HCT116 (cell line): ENCODE data around the gene YBX3. TPM values are rescaled to one million over a fixed set of nuclear protein-coding genes. Genes with fewer than 3 reads are reported as not detected.

Experiments used
- ATAC-seq: fragments of 200-7000 bp; cut with Tn5 transposase; 2 replicates; pipeline ENCODE4 v1.9.1; 2020; ENCODE audit warnings: mild to moderate bottlenecking, moderate library complexity
- BruUV-seq: library from RNA; stranded (reverse); fragments of 400-500 nt; replicated peaks from 2 replicates; lab custom pipeline; 2021; lab: Mats Ljungman, UMichigan
- CTCF ChIA-PET: fragments of 300-600 bp; sonication (Branson Sonifier 250); formaldehyde crosslinking; loops from one replicate; lab custom pipeline; 2021; ENCODE audit warnings: antibody characterized with exemption; lab: Charles Lee
- POLR2A ChIA-PET: fragments of 300-600, 350-600 bp; sonication (Branson Sonifier 250); formaldehyde crosslinking; loops from one replicate; lab custom pipeline; 2021; ENCODE audit warnings: antibody characterized with exemption; lab: Charles Lee
- RAD21 ChIA-PET, 2 experiments: fragments of 300-600 bp; sonication (Branson Sonifier 250); formaldehyde crosslinking; loops; one replicate each; lab custom pipeline; 2023; ENCODE audit warnings: low total read pairs in 2 of 2; ENCODE audit not compliant: uncharacterized antibody in 2 of 2, unreplicated experiment in 2 of 2, low non-redundant PET in 1 of 2; lab: Charles Lee
- DNase-seq: peaks from one replicate; pipeline ENCODE4 v3.0.0-alpha.2; 2010; ENCODE audit warnings: low read depth, low spot score
- H2AFZ ChIP-seq: fragments of 200-600 bp; shearing (Covaris generic), sonication (generic); 2 replicates; pipeline ENCODE4 v1.6.1; 2017; ENCODE audit warnings: low read depth, mixed run types, mixed read lengths, antibody characterized with exemption, low read length; ENCODE audit not compliant: poor library complexity, severe bottlenecking
- H3K27ac ChIP-seq: 2 replicates; pipeline ENCODE4 v1.5.1; 2012; ENCODE audit warnings: low read depth, low read length
- H3K27me3 ChIP-seq: fragments of 200-600 bp; sonication (generic); 2 replicates; pipeline ENCODE4 v1.6.1; 2016; ENCODE audit warnings: mixed run types, low read length, mixed read lengths; ENCODE audit not compliant: insufficient read depth
- H3K36me3 ChIP-seq, 2 experiments: fragments of 200-500 bp in 1 of 2; fragments of 200-600 bp in 1 of 2; sonication (Bioruptor generic) in 1 of 2; sonication (generic) in 1 of 2; 2 replicates each; pipeline versions ENCODE4 v1.5.1 to v1.6.1; 2014 to 2016; ENCODE audit warnings: low read length in 2 of 2, inconsistent platforms in 1 of 2, mixed read lengths in 1 of 2, mixed run types in 1 of 2; ENCODE audit not compliant: insufficient read depth in 2 of 2, control insufficient read depth in 1 of 2
- H3K4me1 ChIP-seq, 2 experiments: fragments of 200-600 bp in 1 of 2; sonication (generic) in 1 of 2; 2 replicates each; pipeline versions ENCODE4 v1.5.1 to v1.6.1; 2012 to 2017; ENCODE audit warnings: low read length in 2 of 2, inconsistent platforms in 1 of 2, mild to moderate bottlenecking in 1 of 2, mixed read lengths in 1 of 2, mixed run types in 1 of 2, moderate library complexity in 1 of 2; ENCODE audit not compliant: insufficient read depth in 2 of 2, control insufficient read depth in 1 of 2
- H3K4me2 ChIP-seq: fragments of 200-600 bp; sonication (generic); 2 replicates; pipeline ENCODE4 v1.6.1; 2017; ENCODE audit warnings: mixed run types, low read length, mixed read lengths
- H3K4me3 ChIP-seq, 2 experiments: fragments of 200-600 bp in 1 of 2; sonication (generic) in 1 of 2; replicated peaks in 1 of 2; 2 replicates each; pipeline ENCODE4 v1.5.1; 2011 to 2016; ENCODE audit warnings: low read length in 2 of 2, control low read depth in 1 of 2, low read depth in 1 of 2, mild to moderate bottlenecking in 1 of 2, mixed read lengths in 1 of 2, mixed run types in 1 of 2
- H3K79me2 ChIP-seq: fragments of 200-600 bp; sonication (generic); 2 replicates; pipeline ENCODE4 v1.6.1; 2017; ENCODE audit warnings: mild to moderate bottlenecking, mixed run types, low read length, moderate library complexity, mixed read lengths; ENCODE audit not compliant: insufficient read depth
- H3K9ac ChIP-seq: fragments of 200-600 bp; sonication (generic); 2 replicates; pipeline ENCODE4 v1.6.1; 2016; ENCODE audit warnings: low read length, mixed read lengths
- H3K9me2 ChIP-seq: fragments of 200-600 bp; sonication (generic), shearing (Covaris generic); 2 replicates; pipeline ENCODE4 v1.6.1; 2017; ENCODE audit warnings: mixed run types, mild to moderate bottlenecking, moderate library complexity; ENCODE audit not compliant: insufficient read depth
- H3K9me3 ChIP-seq, 2 experiments: fragments of 200-500 bp in 1 of 2; fragments of 200-600 bp in 1 of 2; sonication (Bioruptor generic) in 1 of 2; sonication (generic) in 1 of 2; 2 replicates each; pipeline ENCODE4 v1.6.1; 2014 to 2017; ENCODE audit warnings: low read length in 2 of 2, mixed read lengths in 2 of 2, inconsistent platforms in 1 of 2, low read depth in 1 of 2, mild to moderate bottlenecking in 1 of 2, mixed run types in 1 of 2, moderate library complexity in 1 of 2; ENCODE audit not compliant: control insufficient read depth in 1 of 2, insufficient read depth in 1 of 2
- H4K20me1 ChIP-seq: fragments of 200-600 bp; sonication (generic), shearing (Covaris generic); 2 replicates; pipeline ENCODE4 v1.6.1; 2017; ENCODE audit warnings: mixed run types, mild to moderate bottlenecking, moderate library complexity; ENCODE audit not compliant: insufficient read depth
- EGR1 ChIP-seq: IDR thresholded peaks from 2 replicates; pipeline ENCODE4 v1.6.1; 2012; ENCODE audit warnings: low read depth
- EZH2 ChIP-seq: fragments of 200-600 bp; sonication (generic); IDR thresholded peaks from 2 replicates; pipeline ENCODE4 v1.6.1; 2017; ENCODE audit warnings: antibody characterized with exemption, mixed run types
- EZH2phosphoT487 ChIP-seq: fragments of 200-600 bp; IDR thresholded peaks from 2 replicates; pipeline ENCODE4 v1.6.1; 2018; ENCODE audit warnings: antibody characterized with exemption, borderline replicate concordance
- FOSL1 ChIP-seq: IDR thresholded peaks from 2 replicates; pipeline ENCODE4 v1.6.1; 2012; ENCODE audit warnings: low read depth
- JUND ChIP-seq: IDR thresholded peaks from 2 replicates; pipeline ENCODE4 v1.6.1; 2012
- RAD21 ChIP-seq: IDR thresholded peaks from 2 replicates; pipeline ENCODE4 v1.6.1; 2012; ENCODE audit warnings: low read depth, mild to moderate bottlenecking
- SP1 ChIP-seq: IDR thresholded peaks from 2 replicates; pipeline ENCODE4 v1.6.1; 2012; ENCODE audit warnings: low read depth
- YY1 ChIP-seq: IDR thresholded peaks from 2 replicates; pipeline ENCODE4 v1.6.1; 2011; ENCODE audit warnings: low read length, low read depth, moderate library complexity, mild to moderate bottlenecking; ENCODE audit not compliant: insufficient replicate concordance; ENCODE audit errors: extremely low read depth
- intact Hi-C: fragments of 100-400 bp; cut with micrococcal nuclease; formaldehyde crosslinking; loops from 2 replicates; pipeline ENCODE4 v1.10.0; 2022
- total RNA-seq: library from RNA; stranded (reverse); gene quantifications from one replicate; pipeline ENCODE4 v1.2.1, GENCODE V29; 2021; ENCODE audit not compliant: unreplicated experiment
- TF ChIP-seq, protein P1 (sequence below): IDR thresholded peaks from 2 replicates; pipeline ENCODE4 v1.6.1; 2012; ENCODE audit warnings: low read depth
- TF ChIP-seq, protein P2 (sequence below): IDR thresholded peaks from 2 replicates; pipeline ENCODE4 v1.6.1; 2011; ENCODE audit warnings: mild to moderate bottlenecking, low read length, moderate library complexity; ENCODE audit not compliant: insufficient replicate concordance; ENCODE audit errors: extremely low read depth

YBX3 gene
- total RNA-seq, 1 experiment from 2014 or later = 419 TPM

DNA sequence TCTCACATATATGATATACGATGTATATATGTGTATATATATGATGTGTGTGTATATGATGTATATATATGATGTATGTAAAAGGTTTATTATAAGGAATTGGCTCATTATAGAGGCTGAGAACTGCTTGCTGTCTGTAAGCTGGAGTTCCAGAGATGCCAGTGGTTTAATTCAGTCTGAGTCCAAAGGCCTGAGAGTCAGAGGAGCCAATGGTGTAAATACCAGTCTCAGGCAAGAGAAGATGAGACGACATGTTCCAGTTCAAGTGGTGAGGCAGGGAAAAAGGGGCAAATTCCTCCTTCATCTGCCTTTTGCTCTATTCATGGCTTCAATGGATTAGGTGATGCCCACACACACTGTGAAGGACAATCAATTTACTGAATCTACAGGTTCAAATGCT lies 32.2 kb downstream of the YBX3 start:
- Histone ChIP-seq H3K4me1 (no peaks in the 10 kb centered on the region), H3K36me3 (peaks cover 2 to 4% of the 10 kb centered on the region in 2 experiments; a peak in 2 of 4 replicates), H3K4me3 (no peak overlapping the region), H3K79me2 (no peaks in the 10 kb centered on the region), H2AFZ (no peak overlapping the region), H3K9me3 (no peaks in the 10 kb centered on the region), H4K20me1 (no peaks in the 10 kb centered on the region; the same call in 1 of the 2 replicates), H3K4me2 (no peak overlapping the region), H3K27ac (no peak overlapping the region), H3K9ac (no peak overlapping the region), H3K27me3 (no peaks in the 10 kb centered on the region), H3K9me2 (no peaks in the 10 kb centered on the region)
- TF ChIP-seq, protein P1, sequence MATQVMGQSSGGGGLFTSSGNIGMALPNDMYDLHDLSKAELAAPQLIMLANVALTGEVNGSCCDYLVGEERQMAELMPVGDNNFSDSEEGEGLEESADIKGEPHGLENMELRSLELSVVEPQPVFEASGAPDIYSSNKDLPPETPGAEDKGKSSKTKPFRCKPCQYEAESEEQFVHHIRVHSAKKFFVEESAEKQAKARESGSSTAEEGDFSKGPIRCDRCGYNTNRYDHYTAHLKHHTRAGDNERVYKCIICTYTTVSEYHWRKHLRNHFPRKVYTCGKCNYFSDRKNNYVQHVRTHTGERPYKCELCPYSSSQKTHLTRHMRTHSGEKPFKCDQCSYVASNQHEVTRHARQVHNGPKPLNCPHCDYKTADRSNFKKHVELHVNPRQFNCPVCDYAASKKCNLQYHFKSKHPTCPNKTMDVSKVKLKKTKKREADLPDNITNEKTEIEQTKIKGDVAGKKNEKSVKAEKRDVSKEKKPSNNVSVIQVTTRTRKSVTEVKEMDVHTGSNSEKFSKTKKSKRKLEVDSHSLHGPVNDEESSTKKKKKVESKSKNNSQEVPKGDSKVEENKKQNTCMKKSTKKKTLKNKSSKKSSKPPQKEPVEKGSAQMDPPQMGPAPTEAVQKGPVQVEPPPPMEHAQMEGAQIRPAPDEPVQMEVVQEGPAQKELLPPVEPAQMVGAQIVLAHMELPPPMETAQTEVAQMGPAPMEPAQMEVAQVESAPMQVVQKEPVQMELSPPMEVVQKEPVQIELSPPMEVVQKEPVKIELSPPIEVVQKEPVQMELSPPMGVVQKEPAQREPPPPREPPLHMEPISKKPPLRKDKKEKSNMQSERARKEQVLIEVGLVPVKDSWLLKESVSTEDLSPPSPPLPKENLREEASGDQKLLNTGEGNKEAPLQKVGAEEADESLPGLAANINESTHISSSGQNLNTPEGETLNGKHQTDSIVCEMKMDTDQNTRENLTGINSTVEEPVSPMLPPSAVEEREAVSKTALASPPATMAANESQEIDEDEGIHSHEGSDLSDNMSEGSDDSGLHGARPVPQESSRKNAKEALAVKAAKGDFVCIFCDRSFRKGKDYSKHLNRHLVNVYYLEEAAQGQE = no peak
- TF ChIP-seq EZH2 (no peak), EZH2phosphoT487 (no peak), FOSL1 (no peak), EGR1 (no peak), YY1 (no peak), JUND (no peak), SP1 (no peak), RAD21 (no peak)
- TF ChIP-seq, protein P2, sequence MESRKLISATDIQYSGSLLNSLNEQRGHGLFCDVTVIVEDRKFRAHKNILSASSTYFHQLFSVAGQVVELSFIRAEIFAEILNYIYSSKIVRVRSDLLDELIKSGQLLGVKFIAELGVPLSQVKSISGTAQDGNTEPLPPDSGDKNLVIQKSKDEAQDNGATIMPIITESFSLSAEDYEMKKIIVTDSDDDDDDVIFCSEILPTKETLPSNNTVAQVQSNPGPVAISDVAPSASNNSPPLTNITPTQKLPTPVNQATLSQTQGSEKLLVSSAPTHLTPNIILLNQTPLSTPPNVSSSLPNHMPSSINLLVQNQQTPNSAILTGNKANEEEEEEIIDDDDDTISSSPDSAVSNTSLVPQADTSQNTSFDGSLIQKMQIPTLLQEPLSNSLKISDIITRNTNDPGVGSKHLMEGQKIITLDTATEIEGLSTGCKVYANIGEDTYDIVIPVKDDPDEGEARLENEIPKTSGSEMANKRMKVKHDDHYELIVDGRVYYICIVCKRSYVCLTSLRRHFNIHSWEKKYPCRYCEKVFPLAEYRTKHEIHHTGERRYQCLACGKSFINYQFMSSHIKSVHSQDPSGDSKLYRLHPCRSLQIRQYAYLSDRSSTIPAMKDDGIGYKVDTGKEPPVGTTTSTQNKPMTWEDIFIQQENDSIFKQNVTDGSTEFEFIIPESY = no peak
- ChIA-PET CTCF (no interaction called here), RAD21 (no interaction called here), POLR2A (no interaction called here)
- no TSS peak for BruUV-seq
- ATAC-seq (no peak), DNase-seq (no peak)
- intact Hi-C loops = no loop called here
